ENCODE measurements around the gene RBM33.

DNA sequence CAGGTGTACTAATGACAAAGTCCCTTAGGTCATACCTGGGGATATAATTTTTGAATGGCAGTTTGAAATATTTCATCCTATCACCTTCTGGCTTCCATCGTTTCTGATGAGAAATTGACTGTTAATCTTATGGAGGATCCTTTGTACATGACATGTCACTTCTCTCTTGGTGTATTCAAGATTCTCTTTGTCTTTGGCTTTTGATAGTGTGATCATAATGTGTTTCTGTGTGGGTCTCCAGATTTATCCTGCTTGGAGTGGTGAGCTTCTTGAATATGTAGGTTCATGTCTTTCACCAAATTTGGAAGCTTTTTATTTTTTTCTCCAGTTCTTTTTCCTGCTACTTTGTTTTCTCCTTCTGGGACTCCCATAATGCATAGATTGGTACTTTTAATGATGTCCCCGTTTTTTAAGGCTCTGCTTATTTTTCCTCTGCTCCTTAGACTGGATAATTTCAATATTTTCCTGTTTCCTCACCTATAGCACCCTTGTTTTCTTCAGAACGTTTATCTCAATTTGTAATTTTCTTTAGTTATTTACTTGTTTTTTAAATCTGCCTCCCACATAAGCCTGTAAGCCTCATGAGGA is 4.4 kb downstream of the RBM33 start:
- TF ChIP-seq, protein P1, sequence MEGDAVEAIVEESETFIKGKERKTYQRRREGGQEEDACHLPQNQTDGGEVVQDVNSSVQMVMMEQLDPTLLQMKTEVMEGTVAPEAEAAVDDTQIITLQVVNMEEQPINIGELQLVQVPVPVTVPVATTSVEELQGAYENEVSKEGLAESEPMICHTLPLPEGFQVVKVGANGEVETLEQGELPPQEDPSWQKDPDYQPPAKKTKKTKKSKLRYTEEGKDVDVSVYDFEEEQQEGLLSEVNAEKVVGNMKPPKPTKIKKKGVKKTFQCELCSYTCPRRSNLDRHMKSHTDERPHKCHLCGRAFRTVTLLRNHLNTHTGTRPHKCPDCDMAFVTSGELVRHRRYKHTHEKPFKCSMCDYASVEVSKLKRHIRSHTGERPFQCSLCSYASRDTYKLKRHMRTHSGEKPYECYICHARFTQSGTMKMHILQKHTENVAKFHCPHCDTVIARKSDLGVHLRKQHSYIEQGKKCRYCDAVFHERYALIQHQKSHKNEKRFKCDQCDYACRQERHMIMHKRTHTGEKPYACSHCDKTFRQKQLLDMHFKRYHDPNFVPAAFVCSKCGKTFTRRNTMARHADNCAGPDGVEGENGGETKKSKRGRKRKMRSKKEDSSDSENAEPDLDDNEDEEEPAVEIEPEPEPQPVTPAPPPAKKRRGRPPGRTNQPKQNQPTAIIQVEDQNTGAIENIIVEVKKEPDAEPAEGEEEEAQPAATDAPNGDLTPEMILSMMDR (IDR thresholded peaks at IDR 0.05) = no peak
- TF ChIP-seq POLR2A (IDR thresholded peaks at IDR 0.05) = no peak
- TF ChIP-seq EP300 (IDR thresholded peaks at IDR 0.05) = no peak
- no peak for TF ChIP-seq POLR2AphosphoS5 (IDR thresholded peaks at IDR 0.05)
